MM.1S (cell line): Measurements from ENCODE around the gene DCUN1D1.

Experiments used
- DNase-seq: peaks from one replicate; pipeline ENCODE4 v3.0.0-alpha.2; 2015
- H2AFZ ChIP-seq: fragments of 300-600 bp; sonication (generic); 2 replicates; pipeline ENCODE4 v1.6.0; 2016; ENCODE audit warnings: antibody characterized with exemption, low read length
- H3F3A ChIP-seq: fragments of 300-600 bp; sonication (generic); 2 replicates; pipeline ENCODE4 v1.6.1; 2016; ENCODE audit warnings: mild to moderate bottlenecking, antibody characterized with exemption, low read length, moderate library complexity, mixed read lengths; ENCODE audit not compliant: insufficient read depth
- H3K27ac ChIP-seq: fragments of 300-600 bp; sonication (generic); 2 replicates; pipeline ENCODE4 v1.5.1; 2016; ENCODE audit warnings: mild to moderate bottlenecking, low read length
- H3K27me3 ChIP-seq: fragments of 300-600 bp; sonication (generic); replicated peaks from 2 replicates; pipeline ENCODE4 v1.6.0; 2016; ENCODE audit warnings: low read length; ENCODE audit not compliant: insufficient read depth
- H3K36me3 ChIP-seq: fragments of 300-600 bp; sonication (generic); replicated peaks from 2 replicates; pipeline ENCODE4 v1.6.1; 2016; ENCODE audit warnings: mild to moderate bottlenecking, low read length, mixed read lengths; ENCODE audit not compliant: insufficient read depth
- H3K4me1 ChIP-seq: fragments of 300-600 bp; sonication (generic); 2 replicates; pipeline ENCODE4 v1.6.1; 2016; ENCODE audit warnings: low read length, mixed read lengths
- H3K4me2 ChIP-seq: fragments of 300-600 bp; sonication (generic); 2 replicates; pipeline ENCODE4 v1.6.0; 2016; ENCODE audit warnings: low read depth, low read length
- H3K4me3 ChIP-seq: fragments of 300-600 bp; sonication (generic); 2 replicates; pipeline ENCODE4 v1.5.1; 2016; ENCODE audit warnings: low read length, mixed read lengths
- H3K79me2 ChIP-seq: fragments of 300-600 bp; sonication (generic); 2 replicates; pipeline ENCODE4 v1.6.1; 2016; ENCODE audit warnings: mixed run types, low read length, mixed read lengths
- H3K9ac ChIP-seq: fragments of 300-600 bp; sonication (generic); 2 replicates; pipeline ENCODE4 v1.6.1; 2016; ENCODE audit warnings: low read length, mixed read lengths
- H3K9me2 ChIP-seq: fragments of 300-600 bp; sonication (generic); replicated peaks from 2 replicates; pipeline ENCODE4 v1.6.1; 2016; ENCODE audit warnings: mild to moderate bottlenecking, low read length, mixed read lengths; ENCODE audit not compliant: insufficient read depth
- H3K9me3 ChIP-seq: fragments of 300-600 bp; sonication (generic); replicated peaks from 2 replicates; pipeline ENCODE4 v1.6.1; 2016; ENCODE audit warnings: mild to moderate bottlenecking, low read length, mixed read lengths; ENCODE audit not compliant: insufficient read depth
- H4K20me1 ChIP-seq: fragments of 300-600 bp; sonication (generic); 2 replicates; pipeline ENCODE4 v1.6.1; 2016; ENCODE audit warnings: mild to moderate bottlenecking, low read length, moderate library complexity, mixed read lengths; ENCODE audit not compliant: insufficient read depth
- EZH2 ChIP-seq: fragments of 300-600 bp; sonication (generic); optimal IDR thresholded peaks from 2 replicates; pipeline ENCODE3; 2017; ENCODE audit warnings: low read depth, mild to moderate bottlenecking, antibody characterized with exemption, low read length, mixed read lengths
- EZH2phosphoT487 ChIP-seq: fragments of 300-600 bp; sonication (generic); IDR thresholded peaks from 2 replicates; pipeline ENCODE4 v1.6.1; 2018; ENCODE audit warnings: antibody characterized with exemption, low read length
- TF ChIP-seq, protein P1 (sequence below): fragments of 300-600 bp; sonication (generic); IDR thresholded peaks from 2 replicates; pipeline ENCODE4 v1.5.1; 2016; ENCODE audit warnings: antibody characterized with exemption, low read length, mixed read lengths

DCUN1D1 gene

DNA sequence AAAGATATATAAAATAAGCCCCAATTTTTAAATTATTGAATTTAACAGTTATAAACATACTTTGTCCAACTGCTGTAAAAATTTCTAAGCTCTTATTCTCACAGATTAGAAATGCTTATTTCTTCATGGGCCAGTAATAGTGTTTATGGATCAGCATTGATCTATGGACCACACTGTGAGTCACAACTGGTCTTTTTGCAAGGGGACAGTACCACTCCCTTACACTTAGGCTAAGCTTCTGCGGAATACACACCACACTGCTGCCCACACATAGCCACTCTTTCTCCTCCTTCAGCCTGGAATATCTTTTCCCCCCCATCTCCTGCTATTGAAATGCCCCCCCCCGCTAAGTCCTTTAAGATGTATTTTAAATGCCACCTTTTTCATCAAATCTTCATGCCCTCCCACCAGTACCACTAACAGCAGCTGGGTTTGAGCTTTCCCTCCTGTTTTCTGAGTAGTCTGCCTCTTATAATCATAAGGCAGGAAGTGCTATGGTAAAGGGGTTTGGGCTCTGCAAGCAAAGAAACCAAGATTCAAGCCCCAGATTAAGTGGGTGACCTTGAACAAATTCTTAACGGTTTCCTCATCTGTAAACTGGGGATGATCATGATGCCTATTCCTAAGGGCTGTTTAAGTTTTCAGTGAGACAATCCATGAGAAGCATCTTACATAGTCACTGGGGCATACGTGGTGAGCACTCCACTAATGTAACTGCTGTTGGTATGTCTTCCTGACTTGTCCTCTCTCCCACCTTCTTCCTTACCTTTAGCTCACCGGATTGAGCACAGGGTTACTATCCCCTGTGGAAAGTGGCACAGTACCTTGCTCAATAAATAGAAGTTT, 69.2 kb downstream of the DCUN1D1 start:
- Histone ChIP-seq H3K4me1 (peaks cover 12% of the 10 kb centered on the region), H3F3A (peaks cover 20% of the 10 kb centered on the region), H3K9ac (no peak overlapping the region), H3K27me3 (no peaks in the 10 kb centered on the region), H3K9me3 (no peaks in the 10 kb centered on the region), H4K20me1 (no peaks in the 10 kb centered on the region), H2AFZ (no peak overlapping the region), H3K36me3 (0 out of 2 replicates have a peak, but pooled peaks cover 11% of the 10 kb centered on the region), H3K9me2 (no peaks in the 10 kb centered on the region), H3K79me2 (no peaks in the 10 kb centered on the region), H3K4me2 (no peak overlapping the region), H3K27ac (no peak overlapping the region), H3K4me3 (no peak overlapping the region)
- TF ChIP-seq, protein P1, sequence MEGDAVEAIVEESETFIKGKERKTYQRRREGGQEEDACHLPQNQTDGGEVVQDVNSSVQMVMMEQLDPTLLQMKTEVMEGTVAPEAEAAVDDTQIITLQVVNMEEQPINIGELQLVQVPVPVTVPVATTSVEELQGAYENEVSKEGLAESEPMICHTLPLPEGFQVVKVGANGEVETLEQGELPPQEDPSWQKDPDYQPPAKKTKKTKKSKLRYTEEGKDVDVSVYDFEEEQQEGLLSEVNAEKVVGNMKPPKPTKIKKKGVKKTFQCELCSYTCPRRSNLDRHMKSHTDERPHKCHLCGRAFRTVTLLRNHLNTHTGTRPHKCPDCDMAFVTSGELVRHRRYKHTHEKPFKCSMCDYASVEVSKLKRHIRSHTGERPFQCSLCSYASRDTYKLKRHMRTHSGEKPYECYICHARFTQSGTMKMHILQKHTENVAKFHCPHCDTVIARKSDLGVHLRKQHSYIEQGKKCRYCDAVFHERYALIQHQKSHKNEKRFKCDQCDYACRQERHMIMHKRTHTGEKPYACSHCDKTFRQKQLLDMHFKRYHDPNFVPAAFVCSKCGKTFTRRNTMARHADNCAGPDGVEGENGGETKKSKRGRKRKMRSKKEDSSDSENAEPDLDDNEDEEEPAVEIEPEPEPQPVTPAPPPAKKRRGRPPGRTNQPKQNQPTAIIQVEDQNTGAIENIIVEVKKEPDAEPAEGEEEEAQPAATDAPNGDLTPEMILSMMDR, result no peak
- no peak for TF ChIP-seq EZH2phosphoT487
- no peak for DNase-seq

DNA sequence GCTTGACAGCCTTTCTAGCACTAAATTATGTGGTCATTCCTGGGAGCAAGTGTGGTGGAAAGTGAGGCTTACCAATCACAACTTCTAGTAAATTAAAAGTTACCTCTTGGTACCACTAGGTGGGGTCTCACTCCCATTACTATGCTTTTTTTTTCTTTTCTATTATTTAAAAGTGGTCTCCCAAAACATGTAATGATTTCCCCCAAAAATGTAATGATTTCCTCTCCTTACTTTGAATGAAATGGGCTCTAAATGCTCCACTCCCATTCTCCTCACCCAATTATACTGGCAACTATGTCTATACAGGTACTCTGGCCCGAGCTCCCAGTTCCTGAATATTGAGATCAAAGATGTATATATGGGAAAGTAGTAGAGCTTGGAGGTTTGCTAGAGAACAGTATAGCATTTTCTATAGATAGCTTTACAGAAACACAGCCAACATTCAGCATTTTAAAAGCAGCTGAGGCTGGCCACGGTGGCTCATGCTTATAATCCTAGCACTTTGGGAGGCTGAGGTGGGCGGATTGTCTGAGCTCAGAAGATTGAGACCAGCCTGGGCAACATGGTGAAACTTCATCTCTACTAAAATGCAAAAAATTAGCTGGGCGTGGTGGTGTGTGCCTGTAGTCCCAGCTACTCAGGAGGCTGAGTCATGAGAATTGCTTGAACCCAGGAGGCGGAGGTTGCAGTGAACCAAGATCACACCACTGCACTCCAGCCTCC, 70.9 kb downstream of the DCUN1D1 start:
- Histone ChIP-seq H3K4me3 (no peak overlapping the region), H3K27me3 (no peaks in the 10 kb centered on the region), H3K9me2 (no peaks in the 10 kb centered on the region), H3F3A (peaks cover 20% of the 10 kb centered on the region), H3K4me2 (no peak overlapping the region), H3K4me1 (peaks cover 20% of the 10 kb centered on the region), H4K20me1 (no peaks in the 10 kb centered on the region), H3K9ac (no peak overlapping the region), H3K27ac (no peak overlapping the region), H3K9me3 (no peaks in the 10 kb centered on the region), H3K79me2 (no peaks in the 10 kb centered on the region), H2AFZ (no peak overlapping the region), H3K36me3 (0 out of 2 replicates have a peak, but pooled peaks cover 7% of the 10 kb centered on the region)
- TF ChIP-seq EZH2phosphoT487 (no peak), EZH2 (no peak)
- TF ChIP-seq, protein P1, result peak; percentile 60
- DNase-seq, result peak; percentile 27

DNA sequence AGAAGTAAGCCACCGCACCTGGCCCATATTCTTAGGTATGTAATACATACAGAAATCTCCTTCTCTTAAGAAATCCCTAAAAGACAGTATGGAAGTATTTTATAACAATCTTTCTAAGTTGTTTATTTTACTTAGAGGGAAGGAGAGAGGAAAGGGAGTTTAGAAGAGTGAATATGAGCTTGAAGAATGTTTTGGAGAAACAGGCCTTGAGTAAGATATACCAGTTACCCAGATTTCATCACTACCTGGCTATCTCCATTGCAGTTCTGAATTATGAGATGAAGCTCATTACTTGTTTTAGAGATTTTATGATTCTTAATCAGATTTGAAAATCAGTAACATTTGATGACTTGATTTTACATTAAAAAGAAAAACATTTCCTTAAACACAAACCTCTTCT, 71.9 kb downstream of the DCUN1D1 start:
- peaks cover 15% of the 10 kb centered on the region for H3F3A ChIP-seq
- no peak overlapping the region for H3K9ac ChIP-seq
- H3K36me3 ChIP-seq, result 0 out of 2 replicates have a peak, but pooled peaks cover 7% of the 10 kb centered on the region
- H4K20me1 ChIP-seq, result no peaks in the 10 kb centered on the region
- H3K4me2 ChIP-seq, result no peak overlapping the region
- no peaks in the 10 kb centered on the region for H3K9me3 ChIP-seq
- no peak overlapping the region for H3K4me3 ChIP-seq
- no peak for DNase-seq
- H3K4me1 ChIP-seq, result peaks cover 12% of the 10 kb centered on the region
- H2AFZ ChIP-seq, result no peak overlapping the region
- TF ChIP-seq, protein P1, result no peak
- TF ChIP-seq EZH2phosphoT487 (no peak), EZH2 (no peak)
- no peaks in the 10 kb centered on the region for H3K27me3 ChIP-seq
- no peaks in the 10 kb centered on the region for H3K79me2 ChIP-seq
- no peaks in the 10 kb centered on the region for H3K9me2 ChIP-seq
- no peak overlapping the region for H3K27ac ChIP-seq
